RWPE2 (cell line): ENCODE results near the gene HMGN4.
A peak's percentile ranks its signal among the peaks of the same experiment; 100 is the strongest.

Experiments
- ATAC-seq: fragments of 200-7000 bp; cut with Tn5 transposase; 3 replicates; pipeline ENCODE4 v1.9.1; 2021; ENCODE audit warnings: low read depth
- DNase-seq: peaks from one replicate; pipeline ENCODE4 v3.0.0-alpha.2; 2020; ENCODE audit warnings: low spot score
- H3K27ac ChIP-seq: fragments of 450-650 bp; 2 replicates; pipeline ENCODE4 v1.5.1; 2017; ENCODE audit warnings: mild to moderate bottlenecking; ENCODE audit not compliant: poor library complexity, severe bottlenecking
- H3K27me3 ChIP-seq: fragments of 250-450 bp; sonication (Bioruptor Pico); 2 replicates; pipeline ENCODE4 v1.5.1; 2021; ENCODE audit warnings: mild to moderate bottlenecking, moderate library complexity; ENCODE audit not compliant: insufficient read depth, poor library complexity, severe bottlenecking
- H3K36me3 ChIP-seq: fragments of 250-450 bp; sonication (Bioruptor Pico); 2 replicates; pipeline ENCODE4 v1.5.1; 2020; ENCODE audit warnings: low read depth, mild to moderate bottlenecking, moderate library complexity
- H3K4me1 ChIP-seq: fragments of 250-450 bp; sonication (Bioruptor Pico); 2 replicates; pipeline ENCODE4 v1.5.1; 2021; ENCODE audit warnings: mild to moderate bottlenecking, moderate library complexity; ENCODE audit not compliant: insufficient read depth, poor library complexity, severe bottlenecking
- H3K4me3 ChIP-seq: fragments of 250-450 bp; sonication (Bioruptor Pico); 2 replicates; pipeline ENCODE4 v1.5.1; 2021; ENCODE audit warnings: mild to moderate bottlenecking, moderate library complexity; ENCODE audit not compliant: severe bottlenecking
- H3K9me3 ChIP-seq: fragments of 250-450 bp; sonication (Bioruptor Pico); 2 replicates; pipeline ENCODE4 v1.5.1; 2021; ENCODE audit warnings: mild to moderate bottlenecking, moderate library complexity; ENCODE audit not compliant: severe bottlenecking
- TF ChIP-seq, protein P1 (sequence below): fragments of 450-650 bp; IDR thresholded peaks from one replicate; pipeline ENCODE4 v1.5.1; 2017; ENCODE audit warnings: mild to moderate bottlenecking, moderate library complexity; ENCODE audit not compliant: poor library complexity, severe bottlenecking

The HMGN4 gene

GRCh38 chr6:26534681-26535465 lies 3.3 kb upstream of the HMGN4 start:
- Histone ChIP-seq H3K9me3 (no peaks in the 10 kb centered on the region), H3K36me3 (peaks cover 4% of the 10 kb centered on the region), H3K4me3 (no peak overlapping the region), H3K27me3 (no peaks in the 10 kb centered on the region), H3K4me1 (peaks cover 8% of the 10 kb centered on the region), H3K27ac (no peak overlapping the region)
- no peak for DNase-seq
- TF ChIP-seq, protein P1, sequence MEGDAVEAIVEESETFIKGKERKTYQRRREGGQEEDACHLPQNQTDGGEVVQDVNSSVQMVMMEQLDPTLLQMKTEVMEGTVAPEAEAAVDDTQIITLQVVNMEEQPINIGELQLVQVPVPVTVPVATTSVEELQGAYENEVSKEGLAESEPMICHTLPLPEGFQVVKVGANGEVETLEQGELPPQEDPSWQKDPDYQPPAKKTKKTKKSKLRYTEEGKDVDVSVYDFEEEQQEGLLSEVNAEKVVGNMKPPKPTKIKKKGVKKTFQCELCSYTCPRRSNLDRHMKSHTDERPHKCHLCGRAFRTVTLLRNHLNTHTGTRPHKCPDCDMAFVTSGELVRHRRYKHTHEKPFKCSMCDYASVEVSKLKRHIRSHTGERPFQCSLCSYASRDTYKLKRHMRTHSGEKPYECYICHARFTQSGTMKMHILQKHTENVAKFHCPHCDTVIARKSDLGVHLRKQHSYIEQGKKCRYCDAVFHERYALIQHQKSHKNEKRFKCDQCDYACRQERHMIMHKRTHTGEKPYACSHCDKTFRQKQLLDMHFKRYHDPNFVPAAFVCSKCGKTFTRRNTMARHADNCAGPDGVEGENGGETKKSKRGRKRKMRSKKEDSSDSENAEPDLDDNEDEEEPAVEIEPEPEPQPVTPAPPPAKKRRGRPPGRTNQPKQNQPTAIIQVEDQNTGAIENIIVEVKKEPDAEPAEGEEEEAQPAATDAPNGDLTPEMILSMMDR = no peak
- ATAC-seq = no peak

- H3K36me3 ChIP-seq = peaks cover 22% of the 10 kb centered on the region
- no peak for ATAC-seq
- H3K9me3 ChIP-seq = no peaks in the 10 kb centered on the region
- H3K27me3 ChIP-seq = no peaks in the 10 kb centered on the region
- H3K4me1 ChIP-seq = peaks cover 8% of the 10 kb centered on the region
- peak overlapping the region; percentile 84 for H3K27ac ChIP-seq
- peak overlapping the region; percentile 57 for H3K4me3 ChIP-seq
- TF ChIP-seq, protein P1 = no peak
- no peak for DNase-seq
These were observed 1.5 kb upstream of the HMGN4 start for GRCh38 chr6:26536571-26537159.

- no peaks in the 10 kb centered on the region for H3K9me3 ChIP-seq
- DNase-seq (peak; percentile 91), ATAC-seq (peak; percentile 69)
- H3K4me1 ChIP-seq = peaks cover 8% of the 10 kb centered on the region
- H3K4me3 ChIP-seq = peak overlapping the region; percentile 57
- peaks cover 28% of the 10 kb centered on the region for H3K36me3 ChIP-seq
- no peaks in the 10 kb centered on the region for H3K27me3 ChIP-seq
- H3K27ac ChIP-seq = peak overlapping the region; percentile 84
- TF ChIP-seq, protein P1 = no peak
These were observed 863 bp upstream of the HMGN4 start for GRCh38 chr6:26537160-26537845.

- Histone ChIP-seq H3K36me3 (peaks cover 37% of the 10 kb centered on the region), H3K27ac (peak overlapping the region; percentile 84), H3K4me1 (peaks cover 5% of the 10 kb centered on the region), H3K9me3 (no peaks in the 10 kb centered on the region), H3K27me3 (no peaks in the 10 kb centered on the region), H3K4me3 (peak overlapping the region; percentile 57)
- TF ChIP-seq, protein P1 = no peak
- DNase-seq (no peak), ATAC-seq (peak; percentile 6; the same call in 1 of the 3 replicates)
These were observed 371 bp downstream of the HMGN4 start for GRCh38 chr6:26538572-26538902.
